ENCODE measurements around the gene NTRK1.
A peak's percentile ranks its signal among the peaks of the same experiment; 100 is the strongest.

Gene NTRK1

DNA sequence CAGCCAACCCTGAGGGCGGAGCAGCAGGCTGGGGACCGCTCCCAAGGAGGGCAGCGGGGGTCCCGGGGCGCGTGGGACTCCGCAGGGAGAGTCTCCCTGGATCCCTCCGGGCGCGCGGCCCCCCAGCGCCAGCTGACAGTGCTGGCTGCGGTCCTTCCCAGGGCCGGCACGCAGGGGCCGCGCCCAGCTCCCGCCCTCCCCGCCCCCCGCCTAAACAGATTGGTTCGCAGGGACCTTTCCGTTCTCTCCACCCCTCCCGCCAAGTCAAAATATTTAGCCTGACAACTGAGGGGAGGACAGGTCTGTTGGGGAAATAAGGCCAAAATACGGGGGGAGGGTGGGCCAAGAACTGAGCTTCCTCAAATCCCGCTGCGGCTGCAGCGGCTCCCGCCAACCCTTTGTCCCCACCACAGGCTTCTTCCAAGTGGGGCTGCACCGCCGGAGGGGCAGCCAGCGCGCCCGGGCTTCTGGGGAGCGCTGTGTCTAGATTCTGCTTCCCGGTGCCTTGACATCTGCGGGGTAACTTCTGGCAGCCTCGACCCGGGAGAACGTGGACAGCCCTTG lies 1.6 kb upstream of the NTRK1 start, which contains the start of gene INSRR:
TSS of gene INSRR (minus strand) at position 159 of the 564 bp plus-strand sequence. CDS start 496 bp downstream, outside the sequence.
- DNase-seq, result no peak

DNA sequence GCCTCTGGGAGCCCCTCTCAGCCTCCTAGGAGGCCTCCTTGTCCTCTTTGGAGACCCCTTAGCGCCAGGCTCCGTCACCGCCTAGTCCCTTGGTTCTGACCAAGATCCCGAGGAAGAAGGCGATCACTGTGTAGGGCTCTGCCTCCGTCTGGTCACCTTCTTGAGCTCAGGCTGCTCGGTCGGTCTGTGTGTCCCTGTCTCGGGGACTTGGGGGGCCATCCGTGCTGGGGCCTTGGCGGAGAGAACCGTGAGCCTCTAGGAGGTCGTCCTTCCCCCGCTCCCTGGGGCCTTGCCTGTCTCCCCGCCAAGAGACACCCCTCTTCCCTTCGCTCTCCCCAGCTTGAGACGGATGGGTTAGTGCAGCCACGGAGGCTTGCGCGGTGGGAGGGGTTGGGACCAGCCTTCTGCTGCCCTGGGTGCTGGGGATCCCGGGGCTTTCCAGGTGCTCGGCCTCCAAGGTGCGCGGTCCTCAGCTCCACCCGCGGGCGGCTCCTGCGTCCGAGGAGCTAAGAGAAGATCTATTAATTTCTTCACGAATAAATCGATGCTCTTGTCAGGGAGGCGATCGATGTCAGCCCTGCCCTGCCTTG lies 1.0 kb upstream of the NTRK1 start:
- DNase-seq, result no peak

DNA sequence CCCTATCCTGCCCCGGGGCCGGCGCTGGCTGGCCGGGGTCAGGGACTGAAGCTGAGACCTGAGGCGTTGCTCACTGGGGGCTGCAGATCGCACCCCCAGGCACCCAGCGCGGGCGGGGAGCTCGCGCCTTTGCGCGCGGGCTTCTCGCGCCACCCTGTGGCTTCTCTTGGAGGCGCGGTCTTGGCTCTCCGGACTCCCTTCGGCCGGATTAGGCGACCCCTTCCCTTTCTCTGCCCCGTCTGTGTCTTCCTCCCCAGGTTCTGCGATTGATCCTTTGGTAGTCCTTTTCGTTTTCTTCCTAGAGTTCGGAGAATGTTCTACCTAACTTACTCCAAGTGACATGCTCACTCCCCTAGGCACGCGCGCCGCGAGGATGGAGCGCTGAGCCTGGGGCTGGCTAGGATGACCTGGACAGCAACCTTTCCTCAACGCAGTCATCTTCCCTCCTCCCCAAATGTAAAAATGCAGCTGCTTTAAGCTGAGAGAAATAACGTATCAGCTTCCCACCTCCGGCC lies 495 bp upstream of the NTRK1 start:
- DNase-seq, result peak; percentile 52 to 60

DNA sequence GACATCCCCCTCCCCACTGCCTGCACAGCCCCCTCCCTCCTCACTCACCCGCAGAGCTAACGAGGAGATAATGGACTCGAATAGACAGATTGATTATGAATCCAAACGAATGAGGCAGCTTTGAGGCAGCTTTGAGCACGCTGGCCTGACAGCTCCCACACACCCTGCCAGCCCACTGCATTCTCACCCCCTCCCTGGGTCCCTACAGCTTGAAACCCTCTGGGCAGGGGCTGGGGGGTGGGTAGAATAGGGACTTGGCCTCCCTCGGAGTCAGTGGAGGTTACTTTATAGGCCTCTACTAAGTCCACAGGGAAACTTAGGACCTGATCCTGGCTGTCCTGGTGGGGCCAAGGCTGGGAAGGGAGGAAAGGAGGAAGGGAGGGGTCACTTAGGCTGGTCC lies 1.9 kb downstream of the NTRK1 start:
- DNase-seq, result no peak

DNA sequence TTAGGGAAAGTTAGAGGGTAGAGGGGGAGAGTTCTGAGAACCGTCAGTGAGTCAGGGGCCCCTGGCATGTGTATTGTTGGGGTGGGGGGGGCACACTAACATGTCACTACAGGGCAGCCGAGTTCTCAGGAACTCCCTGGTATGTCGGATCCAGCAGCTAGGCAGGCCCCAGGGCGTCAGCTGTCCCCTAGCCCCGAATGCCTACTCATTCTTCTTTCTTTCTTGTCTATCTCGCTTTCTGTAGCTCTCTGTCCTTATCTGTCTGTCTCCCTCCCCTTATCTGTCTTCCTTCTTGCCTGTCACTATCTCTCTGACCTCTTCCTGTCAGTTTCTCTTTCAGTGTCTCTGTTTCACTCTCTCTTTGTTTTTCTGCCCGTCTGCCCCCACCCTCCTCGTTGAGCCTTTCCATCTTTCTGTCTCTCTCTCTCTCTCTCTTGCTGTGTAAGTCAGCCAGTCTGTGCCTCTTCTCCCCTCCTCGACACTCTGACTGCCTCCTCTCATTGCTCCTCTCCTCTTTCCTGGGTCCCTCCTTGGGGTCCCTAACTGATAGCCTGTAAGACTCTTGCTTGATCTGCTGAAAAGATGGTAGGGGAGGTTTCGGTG lies 2.4 kb downstream of the NTRK1 start:
- DNase-seq, result peak in 1 of 2 donors; percentile 5

DNA sequence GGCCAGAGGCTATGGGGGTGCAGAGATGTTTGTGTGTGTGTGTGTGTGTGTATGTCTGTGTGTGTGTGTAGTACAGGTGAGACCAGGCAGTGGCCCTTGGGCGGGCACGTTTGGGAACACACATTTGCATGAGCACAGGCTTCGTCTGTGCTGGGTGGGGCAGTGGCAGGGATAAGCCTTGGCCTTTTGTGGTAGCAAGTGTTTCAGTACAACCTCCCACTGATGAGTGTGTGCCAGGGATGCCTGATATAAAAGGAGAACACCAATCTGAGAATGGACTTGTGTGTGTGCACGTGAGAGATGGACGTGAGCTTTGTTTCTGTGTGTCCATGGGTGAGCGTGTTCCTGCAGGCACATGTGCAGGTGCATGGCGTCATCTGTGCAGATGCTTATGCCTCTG lies 3.0 kb downstream of the NTRK1 start:
- no peak for DNase-seq

DNA sequence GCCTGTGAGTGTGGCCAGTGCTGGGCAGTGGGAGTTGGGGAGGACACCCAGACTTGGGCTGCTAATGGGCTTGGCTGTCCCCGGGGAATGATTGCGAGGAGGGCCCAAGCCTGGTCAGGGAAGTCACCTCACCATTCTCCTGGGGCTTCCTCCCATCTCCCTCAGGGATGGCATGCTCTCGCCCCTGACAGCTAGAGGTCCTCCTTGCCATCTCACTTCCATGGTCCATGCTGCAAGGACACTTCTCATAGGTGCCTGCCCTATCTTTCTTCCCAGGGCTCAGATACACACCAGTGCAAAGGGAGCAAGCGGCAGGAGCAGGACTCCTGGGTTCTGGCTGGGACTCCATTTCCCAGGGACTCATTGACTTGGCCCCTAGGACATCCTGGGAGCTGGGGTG lies 4.1 kb downstream of the NTRK1 start:
- DNase-seq, result no peak

DNA sequence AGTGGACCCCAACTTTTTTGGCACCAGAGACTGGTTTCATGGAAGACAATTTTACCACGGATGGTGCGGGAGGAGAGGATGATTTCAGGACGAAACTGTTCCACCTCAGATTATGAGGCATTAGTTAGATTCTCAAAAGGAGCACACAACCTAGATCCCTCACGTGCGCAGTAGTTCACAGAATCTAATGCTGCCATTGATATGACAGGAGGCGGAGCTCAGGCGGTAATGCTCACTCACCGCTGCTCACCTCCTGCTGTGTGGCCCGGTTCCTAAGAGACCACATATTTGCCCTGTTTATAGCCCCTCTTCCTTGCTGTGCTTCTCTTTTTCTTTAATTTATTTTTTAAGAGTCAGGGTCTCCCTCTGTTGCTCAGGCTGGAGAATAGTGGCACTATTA lies 4.6 kb downstream of the NTRK1 start:
- no peak for DNase-seq

DNA sequence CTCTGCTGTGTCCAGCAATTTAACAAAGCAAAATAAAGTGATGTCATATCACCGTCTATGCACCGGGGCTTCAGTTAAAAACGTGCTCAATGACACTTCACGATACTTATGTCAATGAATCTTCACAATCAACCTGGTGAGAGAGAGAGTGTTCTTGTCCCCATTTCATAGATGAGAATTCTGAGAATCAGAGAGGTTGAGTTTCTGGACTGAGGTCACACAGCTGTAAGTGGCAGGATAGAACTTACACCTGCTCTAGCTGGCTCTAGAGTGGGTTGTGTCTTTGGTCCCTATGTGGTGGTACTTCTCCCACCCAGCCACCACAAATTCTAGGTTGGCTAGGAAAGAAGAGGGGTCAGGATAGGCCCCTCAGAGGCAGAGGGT lies 5.2 kb downstream of the NTRK1 start:
- no peak for DNase-seq

DNA sequence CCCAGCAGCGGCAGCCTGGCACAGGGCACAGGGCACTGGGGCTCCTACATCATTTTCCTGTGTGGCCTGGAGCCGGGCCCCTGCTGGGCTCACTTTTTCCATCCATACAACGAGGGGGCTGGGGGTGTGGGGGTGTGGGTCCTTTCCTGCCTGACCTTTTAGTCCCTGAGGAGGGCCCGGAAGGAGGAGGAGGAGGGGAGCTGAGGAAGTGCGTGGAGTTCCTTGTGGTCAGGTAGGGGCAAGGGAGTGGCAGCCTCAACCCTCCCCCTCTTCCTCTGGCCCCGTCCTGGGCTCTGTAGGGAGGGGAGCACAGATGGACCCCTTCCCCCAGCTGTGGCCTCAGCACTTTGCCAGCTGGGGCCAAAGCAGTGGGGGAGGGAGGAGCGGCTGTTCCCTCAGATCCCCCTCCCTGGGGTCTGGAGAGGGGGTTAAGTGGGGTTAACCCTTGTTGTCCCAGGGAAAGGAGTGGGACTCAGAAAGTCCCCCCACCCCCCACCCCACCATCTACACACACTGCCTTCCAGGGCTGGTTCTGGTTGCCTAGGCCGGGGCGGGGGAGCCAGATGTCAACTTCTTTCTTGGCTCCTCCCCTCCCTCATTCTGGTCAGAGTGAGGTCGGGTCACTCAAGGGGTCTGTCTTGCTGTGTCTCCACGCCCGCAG lies 5.7 kb downstream of the NTRK1 start:
- no peak for DNase-seq

DNA sequence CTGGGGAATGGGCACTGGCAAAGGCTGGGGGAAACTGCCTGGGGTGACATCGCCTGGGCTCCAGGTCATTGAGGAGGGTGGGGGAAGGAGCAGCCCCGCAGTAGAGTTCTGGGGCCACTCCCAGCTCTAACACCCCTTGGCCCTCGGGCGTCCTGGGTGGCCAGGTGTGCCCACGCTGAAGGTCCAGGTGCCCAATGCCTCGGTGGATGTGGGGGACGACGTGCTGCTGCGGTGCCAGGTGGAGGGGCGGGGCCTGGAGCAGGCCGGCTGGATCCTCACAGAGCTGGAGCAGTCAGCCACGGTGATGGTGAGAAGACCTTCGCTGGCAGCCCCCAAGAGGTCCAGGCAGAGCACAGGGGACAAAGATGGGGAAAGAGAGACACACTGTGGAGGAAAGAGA lies 7.7 kb downstream of the NTRK1 start:
- DNase-seq, result no peak

DNA sequence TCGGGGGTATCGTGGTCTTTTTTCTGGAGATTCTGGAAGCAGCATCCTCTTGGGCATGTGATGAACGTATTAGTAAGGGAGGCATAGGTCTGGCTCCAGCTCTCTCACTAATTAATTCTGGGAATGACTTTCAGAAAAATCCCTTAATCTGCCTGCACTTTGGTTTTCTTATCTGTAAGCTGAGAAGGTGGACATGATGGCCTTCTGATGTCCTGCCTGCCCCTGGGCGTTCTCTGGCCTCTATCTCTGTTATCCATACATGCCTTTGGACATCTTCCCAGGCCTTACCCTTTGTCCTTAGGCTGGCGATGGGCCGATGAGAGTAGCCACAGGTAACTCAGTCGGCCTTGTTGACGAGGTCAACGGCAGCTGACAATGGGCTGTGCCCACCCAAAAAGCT lies 8.8 kb downstream of the NTRK1 start:
- DNase-seq, result no peak

DNA sequence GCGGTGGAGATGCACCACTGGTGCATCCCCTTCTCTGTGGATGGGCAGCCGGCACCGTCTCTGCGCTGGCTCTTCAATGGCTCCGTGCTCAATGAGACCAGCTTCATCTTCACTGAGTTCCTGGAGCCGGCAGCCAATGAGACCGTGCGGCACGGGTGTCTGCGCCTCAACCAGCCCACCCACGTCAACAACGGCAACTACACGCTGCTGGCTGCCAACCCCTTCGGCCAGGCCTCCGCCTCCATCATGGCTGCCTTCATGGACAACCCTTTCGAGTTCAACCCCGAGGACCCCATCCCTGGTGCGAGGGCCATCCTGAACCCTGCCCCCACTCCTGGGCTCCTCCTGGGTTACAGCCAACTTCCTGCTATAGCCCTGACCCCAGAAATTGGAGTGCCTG lies 13.0 kb downstream of the NTRK1 start:
- DNase-seq, result no peak

DNA sequence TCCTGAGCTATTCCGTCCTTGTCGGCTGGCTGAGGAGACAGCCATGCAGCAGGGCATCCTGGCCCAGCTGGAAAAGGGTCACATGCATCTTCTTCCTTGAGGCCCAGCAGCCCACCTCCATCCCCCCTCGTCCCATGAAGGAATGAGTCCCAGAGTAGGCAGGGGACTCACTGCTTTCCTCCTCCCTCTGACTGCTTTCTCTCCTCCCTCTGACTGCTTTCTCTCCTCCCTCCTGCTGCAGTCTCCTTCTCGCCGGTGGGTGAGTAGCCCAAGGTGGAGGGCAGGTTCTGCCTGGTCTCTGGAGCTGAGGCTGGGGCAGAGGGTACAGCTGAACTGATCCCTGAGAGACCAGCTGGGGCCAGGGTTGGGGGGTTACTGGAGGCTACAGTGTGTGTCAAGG lies 13.5 kb downstream of the NTRK1 start:
- no peak for DNase-seq

DNA sequence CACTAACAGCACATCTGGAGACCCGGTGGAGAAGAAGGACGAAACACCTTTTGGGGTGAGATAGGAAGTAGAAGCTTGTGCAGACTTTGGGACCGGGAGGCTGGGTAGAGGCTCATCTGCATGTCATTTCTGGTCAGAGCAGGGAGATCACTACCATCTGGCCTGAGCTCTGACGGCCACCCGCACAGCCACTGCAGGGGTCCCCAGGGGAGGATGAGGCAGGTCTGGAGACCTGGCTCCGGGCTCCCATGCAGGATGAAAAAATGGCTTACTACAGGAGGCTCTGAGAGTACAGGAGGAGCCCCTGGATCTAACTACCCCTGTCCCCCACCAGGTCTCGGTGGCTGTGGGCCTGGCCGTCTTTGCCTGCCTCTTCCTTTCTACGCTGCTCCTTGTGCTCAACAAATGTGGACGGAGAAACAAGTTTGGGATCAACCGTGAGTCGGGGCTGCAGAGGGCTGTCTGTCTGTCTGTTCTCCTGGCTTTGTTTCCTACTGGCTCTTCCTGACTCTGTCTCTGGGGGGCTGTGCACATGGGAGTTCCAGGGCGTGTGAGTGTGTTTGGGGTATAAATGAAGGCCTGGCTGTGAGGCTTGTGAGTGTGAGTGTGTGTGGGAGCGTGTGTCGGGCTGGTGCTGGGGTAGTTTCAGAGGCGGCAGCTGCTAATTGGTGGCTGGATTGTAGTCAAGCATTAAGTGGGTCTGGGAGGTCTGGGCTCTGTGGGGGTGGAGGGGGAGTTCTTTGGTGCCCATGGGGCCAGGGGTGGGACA lies 14.1 kb downstream of the NTRK1 start:
- no peak for DNase-seq

DNA sequence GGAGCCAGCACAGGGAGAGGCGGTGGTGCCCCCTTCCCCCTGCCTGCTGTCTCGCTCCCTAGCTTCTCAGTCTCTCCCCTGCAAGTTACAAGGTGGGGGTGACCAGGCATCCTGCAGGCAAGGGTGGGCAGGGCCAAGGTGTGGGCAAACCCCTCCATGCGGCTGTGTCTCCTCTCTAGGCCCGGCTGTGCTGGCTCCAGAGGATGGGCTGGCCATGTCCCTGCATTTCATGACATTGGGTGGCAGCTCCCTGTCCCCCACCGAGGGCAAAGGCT lies 14.6 kb downstream of the NTRK1 start:
- no peak for DNase-seq

DNA sequence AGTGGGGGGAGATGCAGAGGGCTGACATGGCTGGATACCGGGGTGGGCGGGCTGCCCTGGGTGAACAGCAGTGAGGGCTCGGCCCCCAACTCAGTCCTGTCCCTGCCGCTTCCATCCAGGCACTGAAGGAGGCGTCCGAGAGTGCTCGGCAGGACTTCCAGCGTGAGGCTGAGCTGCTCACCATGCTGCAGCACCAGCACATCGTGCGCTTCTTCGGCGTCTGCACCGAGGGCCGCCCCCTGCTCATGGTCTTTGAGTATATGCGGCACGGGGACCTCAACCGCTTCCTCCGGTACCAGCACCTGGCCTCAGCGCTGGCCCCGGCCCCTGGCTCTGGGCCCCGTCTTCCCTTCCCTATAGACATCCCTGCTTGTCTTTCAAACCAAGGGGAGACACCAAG lies 15.6 kb downstream of the NTRK1 start:
- no peak for DNase-seq

DNA sequence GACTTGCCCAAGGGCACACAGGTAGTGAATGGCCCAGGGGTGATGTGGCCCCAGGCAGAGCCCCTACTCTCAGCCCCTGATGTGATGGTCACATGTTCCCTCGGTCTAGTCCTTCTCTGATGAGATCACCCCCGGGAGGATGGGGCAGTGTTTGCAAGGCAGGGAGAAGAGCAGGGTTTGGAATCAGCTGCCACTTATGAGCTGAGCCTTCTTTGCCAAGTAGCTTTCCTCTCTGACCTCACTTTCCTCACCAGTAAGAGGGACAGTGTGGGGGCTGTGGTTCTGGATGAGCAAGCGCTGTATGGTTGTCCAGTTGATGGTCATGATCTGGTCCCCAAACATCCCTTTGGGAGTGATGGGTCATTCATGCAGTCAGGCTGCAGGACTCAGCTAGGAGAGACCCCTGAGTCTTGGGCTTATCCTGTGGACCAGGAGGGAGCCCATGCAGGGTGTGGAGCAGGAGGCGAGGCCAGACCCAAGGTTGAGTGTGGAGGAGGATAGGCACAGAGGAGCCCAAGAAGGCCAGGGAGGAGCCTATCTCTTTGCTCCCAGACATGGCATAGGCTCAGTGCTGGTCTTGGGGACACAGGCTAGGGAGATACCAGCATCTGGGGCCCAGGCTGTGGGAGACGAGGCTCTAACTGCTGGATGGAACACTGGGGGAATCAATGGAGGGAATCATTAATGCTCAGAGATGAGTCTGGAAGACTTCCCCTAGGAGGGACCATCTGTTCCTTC lies 16.9 kb downstream of the NTRK1 start:
- no peak for DNase-seq

DNA sequence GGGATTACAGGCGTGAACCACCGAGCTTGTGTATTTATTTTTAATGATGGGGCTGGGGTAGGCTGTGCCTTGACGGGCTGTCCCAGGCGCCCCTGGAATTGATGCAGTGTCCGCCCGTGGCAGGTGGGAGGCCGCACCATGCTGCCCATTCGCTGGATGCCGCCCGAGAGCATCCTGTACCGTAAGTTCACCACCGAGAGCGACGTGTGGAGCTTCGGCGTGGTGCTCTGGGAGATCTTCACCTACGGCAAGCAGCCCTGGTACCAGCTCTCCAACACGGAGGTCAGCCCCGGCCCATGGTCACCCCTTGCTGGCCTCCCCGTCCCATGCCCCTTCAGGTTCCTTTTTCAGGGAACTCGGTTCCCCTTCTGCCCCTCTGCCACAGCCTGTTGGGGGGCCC lies 19.2 kb downstream of the NTRK1 start:
- DNase-seq, result no peak

DNA sequence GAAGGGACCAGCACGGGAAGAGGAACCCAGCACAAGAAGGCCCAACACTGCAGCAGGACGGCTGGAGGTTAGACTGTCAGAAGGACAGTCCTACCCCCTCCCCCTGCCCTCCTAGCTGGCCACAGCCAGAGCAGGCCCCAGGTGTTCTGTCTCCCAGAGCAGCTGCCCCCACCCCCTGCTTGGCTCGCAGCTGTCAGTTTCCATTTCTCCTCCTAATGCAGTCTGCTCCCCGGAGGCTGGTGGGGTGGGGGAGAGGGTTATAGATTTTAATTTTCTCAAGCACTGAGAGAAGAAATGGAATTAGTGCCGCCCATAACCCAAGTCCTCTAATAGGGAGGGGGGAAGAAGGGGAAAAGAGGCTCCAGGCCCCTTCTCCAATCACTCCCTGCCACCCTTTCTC lies 19.8 kb downstream of the NTRK1 start:
- DNase-seq, result no peak

DNA sequence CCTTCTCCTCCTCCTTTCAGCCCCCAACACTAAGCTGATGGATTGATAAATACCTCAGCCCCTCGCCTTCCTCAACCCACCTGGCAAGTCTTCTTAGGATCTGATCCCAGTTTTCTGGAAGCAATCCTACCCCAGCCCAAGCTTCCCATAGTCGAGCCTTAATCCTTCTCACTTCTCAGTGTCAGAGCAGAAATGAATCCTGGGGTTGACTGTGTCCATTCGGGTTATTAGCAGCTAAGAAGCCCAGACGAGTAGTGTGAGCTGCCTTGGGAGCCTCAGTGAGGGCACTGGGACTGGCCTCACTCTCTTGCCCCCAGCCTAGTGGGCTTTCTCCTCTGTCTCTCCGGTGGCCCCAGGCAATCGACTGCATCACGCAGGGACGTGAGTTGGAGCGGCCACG lies 20.4 kb downstream of the NTRK1 start:
- DNase-seq, result no peak

DNA sequence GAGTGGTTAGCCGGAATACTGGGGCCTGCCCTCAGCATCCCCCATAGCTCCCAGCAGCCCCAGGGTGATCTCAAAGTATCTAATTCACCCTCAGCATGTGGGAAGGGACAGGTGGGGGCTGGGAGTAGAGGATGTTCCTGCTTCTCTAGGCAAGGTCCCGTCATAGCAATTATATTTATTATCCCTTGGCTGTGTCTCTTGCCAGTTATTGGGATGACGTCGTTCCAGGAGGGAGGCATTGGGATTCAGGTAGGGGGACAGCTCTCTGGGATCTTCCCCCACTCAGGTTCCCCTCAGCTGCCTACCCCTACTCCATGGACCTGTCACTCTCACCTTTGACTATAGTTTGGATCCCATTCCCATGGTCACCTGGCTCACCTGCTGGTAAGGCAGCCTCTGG lies 21.0 kb downstream of the NTRK1 start:
- DNase-seq, result no peak

DNA sequence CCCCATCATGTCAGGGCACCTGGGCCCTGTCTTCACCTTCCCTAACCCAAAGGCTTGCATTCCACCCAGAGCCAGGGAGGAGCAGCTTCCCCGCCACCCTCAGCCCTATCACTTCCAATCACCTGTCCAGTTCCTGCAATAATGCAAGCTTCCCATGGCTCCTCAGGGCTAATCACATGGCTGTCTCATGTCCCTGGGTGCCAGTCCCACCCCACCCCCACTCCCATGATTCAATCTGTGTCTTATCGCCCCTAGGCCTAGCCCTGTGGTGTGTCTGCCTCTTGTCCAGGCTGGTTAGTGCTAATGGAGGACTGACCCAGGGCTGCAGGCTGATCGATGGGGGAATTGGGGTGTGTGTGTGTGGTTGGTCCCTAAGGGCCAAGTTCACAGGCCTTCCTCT lies 21.9 kb downstream of the NTRK1 start:
- no peak for DNase-seq

Data from CD4-positive, alpha-beta T cell treated with Interleukin-4 for 1 hour (primary cell).